Pons (tissue), 1 donor: ENCODE data around the gene PCDHA9.
A peak's percentile ranks its signal among the peaks of the same experiment; 100 is the strongest.
"Not testable (repeated sequence)": the region's sequence is repeated elsewhere in the genome, so short reads cannot be mapped to it uniquely, and the experiment has no call there.

ENCODE experiments used
- DNase-seq: peaks from one replicate; pipeline ENCODE4 v3.0.0-alpha.2; 2016; ENCODE audit warnings: low spot score

The PCDHA9 gene, protein sequence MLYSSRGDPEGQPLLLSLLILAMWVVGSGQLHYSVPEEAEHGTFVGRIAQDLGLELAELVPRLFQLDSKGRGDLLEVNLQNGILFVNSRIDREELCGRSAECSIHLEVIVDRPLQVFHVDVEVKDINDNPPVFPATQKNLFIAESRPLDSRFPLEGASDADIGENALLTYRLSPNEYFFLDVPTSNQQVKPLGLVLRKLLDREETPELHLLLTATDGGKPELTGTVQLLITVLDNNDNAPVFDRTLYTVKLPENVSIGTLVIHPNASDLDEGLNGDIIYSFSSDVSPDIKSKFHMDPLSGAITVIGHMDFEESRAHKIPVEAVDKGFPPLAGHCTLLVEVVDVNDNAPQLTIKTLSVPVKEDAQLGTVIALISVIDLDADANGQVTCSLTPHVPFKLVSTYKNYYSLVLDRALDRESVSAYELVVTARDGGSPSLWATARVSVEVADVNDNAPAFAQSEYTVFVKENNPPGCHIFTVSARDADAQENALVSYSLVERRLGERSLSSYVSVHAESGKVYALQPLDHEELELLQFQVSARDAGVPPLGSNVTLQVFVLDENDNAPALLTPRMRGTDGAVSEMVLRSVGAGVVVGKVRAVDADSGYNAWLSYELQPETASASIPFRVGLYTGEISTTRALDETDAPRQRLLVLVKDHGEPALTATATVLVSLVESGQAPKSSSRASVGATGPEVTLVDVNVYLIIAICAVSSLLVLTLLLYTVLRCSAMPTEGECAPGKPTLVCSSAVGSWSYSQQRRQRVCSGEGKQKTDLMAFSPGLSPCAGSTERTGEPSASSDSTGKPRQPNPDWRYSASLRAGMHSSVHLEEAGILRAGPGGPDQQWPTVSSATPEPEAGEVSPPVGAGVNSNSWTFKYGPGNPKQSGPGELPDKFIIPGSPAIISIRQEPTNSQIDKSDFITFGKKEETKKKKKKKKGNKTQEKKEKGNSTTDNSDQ

DNA sequence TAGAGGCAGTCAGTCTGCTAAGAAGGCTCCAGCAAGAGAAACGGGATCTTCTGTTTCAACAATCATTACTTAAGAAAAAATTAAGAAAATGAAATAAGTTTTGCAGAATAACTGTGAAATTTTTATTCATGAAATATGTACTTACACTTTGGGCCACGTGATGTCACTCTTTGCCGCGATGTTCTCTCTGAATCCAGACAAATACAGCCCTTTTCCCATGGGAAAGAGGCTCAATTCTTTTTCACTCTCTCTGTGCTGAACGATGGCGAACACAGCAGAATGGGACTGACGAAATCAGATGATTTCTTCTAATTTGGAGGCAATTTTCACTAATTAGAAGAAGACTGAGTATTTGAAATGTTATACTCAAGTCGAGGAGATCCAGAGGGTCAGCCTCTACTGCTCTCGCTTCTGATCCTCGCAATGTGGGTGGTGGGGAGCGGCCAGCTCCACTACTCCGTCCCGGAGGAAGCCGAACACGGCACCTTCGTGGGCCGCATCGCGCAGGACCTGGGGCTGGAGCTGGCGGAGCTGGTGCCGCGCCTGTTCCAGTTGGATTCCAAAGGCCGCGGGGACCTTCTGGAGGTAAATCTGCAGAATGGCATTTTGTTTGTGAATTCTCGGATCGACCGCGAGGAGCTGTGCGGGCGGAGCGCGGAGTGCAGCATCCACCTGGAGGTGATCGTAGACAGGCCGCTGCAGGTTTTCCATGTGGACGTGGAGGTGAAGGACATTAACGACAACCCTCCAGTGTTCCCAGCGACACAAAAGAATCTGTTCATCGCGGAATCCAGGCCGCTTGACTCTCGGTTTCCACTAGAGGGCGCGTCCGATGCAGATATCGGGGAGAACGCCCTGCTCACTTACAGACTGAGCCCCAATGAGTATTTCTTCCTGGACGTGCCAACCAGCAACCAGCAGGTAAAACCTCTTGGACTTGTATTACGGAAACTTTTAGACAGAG is at the start of gene PCDHA9:
TSS of gene PCDHA9 (plus strand) at position 244 of the 964 bp plus-strand sequence. CDS start at position 358, 114 bp downstream.
- DNase-seq = not testable (repeated sequence)

DNA sequence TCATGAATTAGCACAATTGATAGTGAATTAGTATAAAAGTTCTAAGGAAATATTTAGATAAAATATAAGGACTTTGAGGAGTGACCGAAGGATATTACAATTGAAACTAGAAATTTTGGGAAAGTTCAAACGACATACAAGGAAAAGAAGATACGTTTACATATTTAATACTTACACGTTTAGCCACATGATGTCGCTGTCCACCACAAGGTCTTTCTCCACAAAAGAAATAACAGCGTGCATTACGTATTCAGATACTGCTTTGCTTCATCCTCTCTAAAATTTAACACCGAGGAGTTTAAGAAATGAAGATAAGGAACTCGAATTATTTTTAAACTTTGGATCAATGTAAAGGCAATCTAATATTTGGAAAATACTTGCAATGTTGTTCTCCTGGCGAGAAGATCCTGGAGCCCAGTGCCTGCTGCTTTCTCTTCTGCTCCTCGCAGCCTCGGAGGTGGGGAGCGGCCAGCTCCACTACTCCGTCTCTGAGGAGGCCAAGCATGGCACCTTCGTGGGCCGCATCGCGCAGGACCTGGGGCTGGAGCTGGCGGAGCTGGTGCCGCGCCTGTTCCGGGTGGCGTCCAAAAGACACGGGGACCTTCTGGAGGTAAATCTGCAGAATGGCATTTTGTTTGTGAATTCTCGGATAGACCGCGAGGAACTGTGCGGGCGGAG is 47.2 kb upstream of the PCDHA9 start, which contains the start of gene PCDHA3:
TSS of gene PCDHA3 (plus strand) at position 242 of the 678 bp plus-strand sequence.
- DNase-seq = peak; percentile 84

DNA sequence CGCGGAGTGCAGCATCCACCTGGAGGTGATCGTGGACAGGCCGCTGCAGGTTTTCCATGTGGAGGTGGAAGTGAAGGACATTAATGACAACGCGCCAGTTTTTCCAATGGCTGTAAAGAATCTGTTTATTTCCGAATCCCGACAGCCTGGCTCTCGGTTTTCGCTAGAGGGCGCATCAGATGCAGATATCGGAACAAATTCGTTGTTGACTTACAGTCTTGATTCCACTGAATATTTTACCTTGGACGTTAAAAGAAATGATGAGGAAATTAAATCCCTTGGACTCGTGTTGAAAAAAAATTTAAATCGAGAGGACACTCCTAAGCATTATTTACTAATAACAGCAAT is 46.7 kb upstream of the PCDHA9 start:
- DNase-seq = peak; percentile 65

DNA sequence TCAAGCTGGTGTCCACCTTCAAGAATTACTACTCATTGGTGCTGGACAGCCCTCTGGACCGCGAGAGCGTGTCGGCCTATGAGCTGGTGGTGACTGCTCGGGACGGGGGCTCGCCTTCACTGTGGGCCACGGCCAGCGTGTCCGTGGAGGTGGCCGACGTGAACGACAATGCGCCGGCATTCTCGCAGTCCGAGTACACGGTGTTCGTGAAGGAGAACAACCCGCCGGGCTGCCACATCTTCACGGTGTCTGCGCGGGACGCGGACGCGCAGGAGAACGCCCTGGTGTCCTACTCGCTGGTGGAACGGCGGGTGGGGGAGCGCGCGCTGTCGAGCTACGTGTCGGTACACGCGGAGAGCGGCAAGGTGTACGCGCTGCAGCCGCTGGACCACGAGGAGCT is 45.8 kb upstream of the PCDHA9 start:
- not testable (repeated sequence) for DNase-seq

DNA sequence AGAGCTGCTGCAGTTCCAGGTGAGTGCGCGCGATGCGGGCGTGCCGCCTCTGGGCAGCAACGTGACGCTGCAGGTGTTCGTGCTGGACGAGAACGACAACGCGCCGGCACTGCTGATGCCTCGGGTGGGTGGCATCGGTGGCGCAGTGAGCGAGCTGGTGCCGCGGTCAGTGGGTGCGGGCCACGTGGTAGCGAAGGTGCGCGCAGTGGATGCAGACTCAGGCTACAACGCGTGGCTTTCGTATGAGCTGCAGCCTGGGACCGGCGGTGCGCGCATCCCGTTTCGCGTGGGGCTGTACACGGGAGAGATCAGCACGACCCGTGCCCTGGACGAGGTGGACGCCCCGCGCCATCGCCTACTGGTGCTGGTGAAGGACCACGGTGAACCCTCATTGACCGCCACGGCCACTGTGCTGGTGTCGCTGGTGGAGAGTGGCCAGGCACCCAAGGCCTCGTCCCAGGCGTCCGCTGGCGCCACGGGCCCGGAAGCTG is 45.4 kb upstream of the PCDHA9 start:
- DNase-seq = no peak

DNA sequence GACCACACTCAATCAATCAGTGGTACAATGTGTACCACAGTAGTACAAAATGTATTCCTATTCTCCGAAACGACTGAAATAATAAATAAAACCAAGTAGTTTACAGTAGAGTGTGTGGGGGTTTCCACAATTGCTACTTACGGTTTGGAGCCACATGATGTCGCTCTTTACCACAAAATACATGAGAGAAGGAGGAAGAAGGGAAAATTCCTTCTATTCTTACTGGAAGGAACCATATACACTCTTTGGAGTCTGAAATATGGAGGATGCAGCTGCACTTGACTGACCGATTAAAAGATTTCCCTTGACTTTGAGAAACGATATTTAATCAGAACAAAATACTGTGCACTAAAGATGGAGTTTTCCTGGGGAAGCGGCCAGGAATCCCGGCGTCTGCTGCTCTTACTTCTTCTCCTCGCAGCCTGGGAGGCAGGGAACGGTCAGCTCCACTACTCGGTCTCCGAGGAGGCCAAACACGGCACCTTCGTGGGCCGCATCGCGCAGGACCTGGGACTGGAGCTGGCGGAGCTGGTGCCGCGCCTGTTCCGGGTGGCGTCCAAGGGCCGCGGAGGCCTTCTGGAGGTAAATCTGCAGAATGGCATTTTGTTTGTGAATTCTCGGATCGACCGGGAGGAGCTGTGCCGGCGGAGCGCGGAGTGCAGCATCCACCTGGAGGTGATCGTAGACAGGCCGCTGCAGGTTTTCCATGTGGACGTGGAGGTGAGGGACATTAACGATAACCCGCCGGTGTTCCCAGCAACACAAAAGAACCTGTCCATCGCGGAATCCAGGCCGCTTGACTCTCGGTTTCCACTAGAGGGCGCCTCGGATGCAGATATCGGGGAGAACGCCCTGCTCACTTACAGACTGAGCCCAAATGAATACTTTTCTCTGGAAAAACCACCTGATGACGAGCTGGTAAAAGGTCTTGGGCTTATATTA is 41.1 kb upstream of the PCDHA9 start, which contains the start of gene PCDHA4:
TSS of gene PCDHA4 (plus strand) at position 235 of the 942 bp plus-strand sequence.
- DNase-seq = peak; percentile 70

DNA sequence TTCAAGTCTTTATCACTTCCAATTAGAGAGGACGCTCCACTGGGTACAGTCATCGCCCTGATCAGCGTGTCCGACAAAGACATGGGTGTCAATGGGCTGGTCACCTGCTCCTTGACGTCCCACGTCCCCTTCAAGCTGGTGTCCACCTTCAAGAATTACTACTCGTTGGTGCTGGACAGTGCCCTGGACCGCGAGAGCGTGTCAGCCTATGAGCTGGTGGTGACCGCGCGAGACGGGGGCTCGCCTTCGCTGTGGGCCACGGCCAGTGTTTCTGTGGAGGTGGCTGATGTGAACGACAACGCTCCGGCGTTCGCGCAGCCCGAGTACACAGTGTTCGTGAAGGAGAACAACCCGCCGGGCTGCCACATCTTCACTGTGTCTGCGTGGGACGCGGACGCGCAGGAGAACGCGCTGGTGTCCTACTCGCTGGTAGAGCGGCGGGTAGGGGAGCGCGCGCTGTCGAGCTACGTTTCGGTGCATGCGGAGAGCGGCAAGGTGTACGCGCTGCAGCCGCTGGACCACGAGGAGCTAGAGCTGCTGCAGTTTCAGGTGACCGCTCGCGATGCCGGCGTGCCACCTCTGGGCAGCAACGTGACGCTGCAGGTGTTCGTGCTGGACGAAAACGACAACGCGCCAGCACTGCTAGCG is 39.8 kb upstream of the PCDHA9 start:
- DNase-seq = not testable (repeated sequence)

DNA sequence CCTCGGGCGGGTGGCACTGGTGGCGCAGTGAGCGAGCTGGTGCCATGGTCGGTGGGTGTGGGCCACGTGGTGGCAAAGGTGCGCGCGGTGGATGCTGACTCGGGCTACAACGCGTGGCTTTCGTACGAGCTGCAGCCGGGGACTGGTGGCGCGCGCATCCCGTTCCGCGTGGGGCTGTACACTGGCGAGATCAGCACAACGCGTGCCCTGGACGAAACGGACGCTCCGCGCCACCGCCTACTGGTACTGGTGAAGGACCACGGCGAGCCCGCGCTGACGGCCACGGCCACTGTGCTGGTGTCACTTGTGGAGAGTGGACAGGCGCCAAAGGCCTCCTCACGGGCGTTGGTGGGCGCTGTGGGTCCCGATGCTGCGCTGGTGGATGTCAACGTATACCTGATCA is 39.3 kb upstream of the PCDHA9 start:
- DNase-seq = no peak

DNA sequence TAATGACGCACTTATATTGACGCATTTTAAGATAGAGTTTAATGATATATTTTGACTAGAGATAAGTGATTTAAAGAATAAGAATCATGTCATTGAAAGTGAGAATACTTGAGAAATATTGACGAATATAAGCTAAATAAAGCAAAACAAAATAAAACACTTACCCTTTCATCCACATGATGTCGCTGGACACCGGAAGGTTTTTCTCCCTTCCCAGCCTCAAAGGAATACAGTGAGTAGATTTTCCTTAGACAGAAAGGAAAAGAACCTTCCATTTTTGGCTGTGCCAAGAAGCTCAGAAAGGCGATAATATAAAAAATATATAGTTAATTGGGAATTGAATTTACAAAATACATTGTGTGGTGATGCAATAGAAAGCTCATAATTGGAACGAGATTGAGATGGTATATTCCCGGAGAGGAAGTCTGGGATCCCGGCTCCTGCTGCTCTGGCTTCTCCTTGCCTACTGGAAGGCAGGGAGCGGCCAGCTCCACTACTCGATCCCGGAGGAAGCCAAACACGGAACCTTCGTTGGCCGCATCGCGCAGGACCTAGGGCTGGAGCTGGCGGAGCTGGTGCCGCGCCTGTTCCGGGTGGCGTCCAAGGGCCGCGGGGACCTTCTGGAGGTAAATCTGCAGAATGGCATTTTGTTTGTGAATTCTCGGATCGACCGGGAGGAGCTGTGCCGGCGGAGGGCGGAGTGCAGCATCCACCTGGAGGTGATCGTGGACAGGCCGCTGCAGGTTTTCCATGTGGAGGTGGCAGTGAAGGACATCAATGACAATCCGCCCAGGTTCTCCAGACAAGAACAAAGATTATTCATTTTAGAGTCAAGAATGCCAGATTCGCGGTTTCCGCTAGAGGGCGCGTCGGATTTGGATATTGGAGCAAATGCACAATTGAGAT is 26.6 kb upstream of the PCDHA9 start, which contains the start of gene PCDHA5:
TSS of gene PCDHA5 (plus strand) at position 239 of the 906 bp plus-strand sequence.
- peak; percentile 45 for DNase-seq

DNA sequence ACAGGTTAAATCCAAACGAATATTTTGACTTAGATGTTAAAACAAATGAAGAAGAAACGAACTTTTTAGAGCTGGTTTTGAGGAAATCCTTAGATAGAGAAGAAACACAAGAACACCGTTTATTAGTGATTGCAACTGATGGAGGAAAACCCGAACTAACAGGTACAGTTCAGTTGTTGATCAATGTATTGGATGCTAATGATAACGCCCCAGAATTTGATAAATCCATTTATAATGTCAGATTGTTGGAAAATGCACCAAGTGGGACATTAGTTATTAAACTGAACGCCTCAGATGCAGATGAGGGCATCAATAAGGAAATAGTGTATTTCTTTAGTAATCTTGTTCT is 25.9 kb upstream of the PCDHA9 start:
- DNase-seq = no peak

DNA sequence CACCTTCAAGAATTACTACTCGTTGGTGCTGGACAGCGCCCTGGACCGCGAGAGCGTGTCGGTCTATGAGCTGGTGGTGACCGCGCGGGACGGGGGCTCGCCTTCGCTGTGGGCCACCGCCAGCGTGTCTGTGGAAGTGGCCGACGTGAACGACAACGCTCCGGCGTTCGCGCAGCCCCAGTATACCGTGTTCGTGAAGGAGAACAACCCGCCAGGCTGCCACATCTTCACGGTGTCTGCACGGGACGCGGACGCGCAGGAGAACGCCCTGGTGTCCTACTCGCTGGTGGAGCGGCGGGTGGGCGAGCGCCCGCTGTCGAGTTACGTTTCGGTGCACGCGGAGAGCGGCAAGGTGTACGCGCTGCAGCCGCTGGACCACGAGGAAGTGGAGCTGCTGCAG is 25.2 kb upstream of the PCDHA9 start:
- DNase-seq = not testable (repeated sequence)

DNA sequence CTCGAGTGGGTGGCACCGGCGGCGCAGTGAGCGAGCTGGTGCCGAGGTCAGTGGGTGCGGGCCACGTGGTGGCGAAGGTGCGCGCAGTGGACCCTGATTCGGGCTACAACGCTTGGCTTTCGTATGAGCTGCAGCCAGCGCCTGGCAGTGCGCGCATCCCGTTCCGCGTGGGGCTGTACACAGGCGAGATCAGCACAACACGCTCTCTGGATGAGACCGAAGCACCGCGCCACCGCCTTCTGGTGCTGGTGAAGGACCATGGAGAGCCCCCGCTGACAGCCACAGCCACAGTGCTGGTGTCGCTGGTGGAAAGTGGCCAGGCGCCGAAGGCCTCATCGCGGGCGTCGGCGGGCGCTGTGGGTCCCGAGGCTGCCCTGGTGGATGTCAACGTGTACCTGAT is 24.7 kb upstream of the PCDHA9 start:
- DNase-seq = no peak

DNA sequence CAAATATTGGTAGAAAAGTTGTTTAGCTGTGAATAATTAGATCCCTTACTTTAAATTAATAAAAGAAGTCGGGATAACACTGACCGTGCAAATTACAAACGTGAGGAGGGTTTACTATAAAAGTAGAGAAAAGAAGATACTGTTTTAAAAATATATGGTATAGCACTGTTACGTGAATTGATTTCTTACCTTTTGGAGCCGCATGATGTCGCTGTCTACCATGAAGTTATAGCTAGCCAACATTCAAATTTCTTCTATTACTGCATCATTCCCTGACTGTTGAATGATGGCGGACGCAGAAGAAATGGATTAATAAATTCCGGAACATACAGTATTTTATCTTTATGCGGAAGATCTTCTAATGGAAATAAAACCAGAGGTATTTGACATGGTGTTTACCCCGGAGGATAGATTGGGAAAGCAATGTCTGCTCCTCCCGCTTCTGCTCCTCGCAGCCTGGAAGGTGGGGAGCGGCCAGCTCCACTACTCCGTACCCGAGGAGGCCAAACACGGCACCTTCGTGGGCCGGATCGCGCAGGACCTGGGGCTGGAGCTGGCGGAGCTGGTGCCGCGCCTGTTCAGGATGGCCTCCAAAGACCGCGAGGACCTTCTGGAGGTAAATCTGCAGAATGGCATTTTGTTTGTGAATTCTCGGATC is 20.3 kb upstream of the PCDHA9 start, which contains the start of gene PCDHA6:
TSS of gene PCDHA6 (plus strand) at position 257 of the 658 bp plus-strand sequence. CDS start at position 389, 132 bp downstream.
- DNase-seq = peak; percentile 53

DNA sequence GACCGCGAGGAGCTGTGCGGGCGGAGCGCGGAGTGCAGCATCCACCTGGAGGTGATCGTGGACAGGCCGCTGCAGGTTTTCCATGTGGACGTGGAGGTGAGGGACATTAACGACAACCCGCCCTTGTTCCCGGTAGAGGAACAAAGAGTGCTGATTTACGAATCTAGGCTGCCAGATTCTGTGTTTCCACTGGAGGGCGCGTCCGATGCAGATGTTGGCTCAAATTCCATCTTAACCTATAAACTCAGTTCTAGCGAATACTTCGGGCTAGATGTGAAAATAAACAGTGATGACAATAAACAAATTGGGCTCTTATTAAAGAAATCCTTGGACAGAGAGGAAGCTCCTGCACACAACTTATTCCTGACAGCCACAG is 19.8 kb upstream of the PCDHA9 start:
- peak; percentile 28 for DNase-seq

DNA sequence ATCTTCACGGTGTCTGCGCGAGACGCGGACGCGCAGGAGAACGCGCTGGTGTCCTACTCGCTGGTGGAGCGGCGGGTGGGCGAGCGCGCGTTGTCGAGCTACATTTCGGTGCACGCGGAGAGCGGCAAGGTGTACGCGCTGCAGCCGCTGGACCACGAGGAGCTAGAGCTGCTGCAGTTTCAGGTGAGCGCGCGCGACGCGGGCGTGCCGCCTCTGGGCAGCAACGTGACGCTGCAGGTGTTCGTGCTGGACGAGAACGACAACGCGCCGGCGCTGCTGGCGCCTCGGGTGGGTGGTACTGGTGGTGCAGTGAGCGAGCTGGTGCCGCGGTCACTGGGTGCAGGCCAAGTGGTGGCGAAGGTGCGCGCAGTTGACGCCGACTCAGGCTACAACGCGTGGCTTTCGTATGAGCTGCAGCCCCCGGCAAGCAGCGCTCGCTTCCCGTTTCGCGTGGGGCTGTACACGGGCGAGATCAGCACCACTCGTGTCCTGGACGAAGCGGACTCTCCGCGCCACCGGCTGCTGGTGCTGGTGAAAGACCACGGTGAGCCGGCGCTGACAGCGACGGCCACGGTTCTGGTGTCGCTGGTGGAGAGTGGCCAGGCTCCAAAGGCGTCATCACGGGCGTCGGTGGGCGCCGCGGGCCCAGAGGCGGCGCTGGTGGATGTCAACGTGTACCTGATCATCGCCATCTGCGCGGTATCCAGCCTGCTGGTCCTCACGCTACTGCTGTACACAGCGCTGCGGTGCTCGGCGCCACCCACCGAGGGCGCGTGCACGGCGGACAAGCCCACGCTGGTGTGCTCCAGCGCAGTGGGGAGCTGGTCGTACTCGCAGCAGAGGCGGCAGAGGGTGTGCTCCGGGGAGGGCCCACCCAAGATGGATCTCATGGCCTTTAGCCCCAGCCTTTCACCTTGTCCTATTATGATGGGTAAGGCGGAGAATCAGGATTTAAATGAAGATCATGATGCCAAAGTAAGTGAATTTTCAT is 18.4 kb upstream of the PCDHA9 start:
- not testable (repeated sequence) for DNase-seq

DNA sequence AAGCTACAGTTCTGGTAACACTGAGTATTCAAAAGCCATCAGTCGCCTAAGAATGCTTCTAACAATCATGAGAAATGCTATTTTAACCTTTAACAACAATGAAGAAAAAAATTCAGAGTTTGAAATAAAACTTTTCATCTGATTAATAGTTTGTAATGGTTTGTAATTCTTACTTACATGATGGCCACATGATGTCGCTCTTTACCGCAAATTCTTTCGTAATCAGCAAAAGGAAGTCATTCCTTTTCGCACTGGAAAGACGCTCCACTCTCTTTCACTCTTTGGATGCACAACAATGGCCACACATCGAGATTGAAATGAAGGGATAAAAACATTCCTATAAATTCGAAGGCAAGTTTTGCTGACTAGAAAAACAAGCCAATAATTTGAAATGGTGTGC is 14.2 kb upstream of the PCDHA9 start, which contains the start of gene PCDHA7:
TSS of gene PCDHA7 (plus strand) at position 277 of the 400 bp plus-strand sequence. CDS start at position 392, 115 bp downstream.
- peak; percentile 73 for DNase-seq
